GM11168 (cell line): ENCODE results near the gene CCDC178.

Source experiments
- in situ Hi-C: fragments of 300-500 bp; cut with MboI; formaldehyde crosslinking; loops from one replicate; pipeline ENCODE4 v1.12.0; 2022; ENCODE audit warnings: low sequenced_read_pairs; ENCODE audit not compliant: unreplicated experiment

CCDC178 gene

DNA sequence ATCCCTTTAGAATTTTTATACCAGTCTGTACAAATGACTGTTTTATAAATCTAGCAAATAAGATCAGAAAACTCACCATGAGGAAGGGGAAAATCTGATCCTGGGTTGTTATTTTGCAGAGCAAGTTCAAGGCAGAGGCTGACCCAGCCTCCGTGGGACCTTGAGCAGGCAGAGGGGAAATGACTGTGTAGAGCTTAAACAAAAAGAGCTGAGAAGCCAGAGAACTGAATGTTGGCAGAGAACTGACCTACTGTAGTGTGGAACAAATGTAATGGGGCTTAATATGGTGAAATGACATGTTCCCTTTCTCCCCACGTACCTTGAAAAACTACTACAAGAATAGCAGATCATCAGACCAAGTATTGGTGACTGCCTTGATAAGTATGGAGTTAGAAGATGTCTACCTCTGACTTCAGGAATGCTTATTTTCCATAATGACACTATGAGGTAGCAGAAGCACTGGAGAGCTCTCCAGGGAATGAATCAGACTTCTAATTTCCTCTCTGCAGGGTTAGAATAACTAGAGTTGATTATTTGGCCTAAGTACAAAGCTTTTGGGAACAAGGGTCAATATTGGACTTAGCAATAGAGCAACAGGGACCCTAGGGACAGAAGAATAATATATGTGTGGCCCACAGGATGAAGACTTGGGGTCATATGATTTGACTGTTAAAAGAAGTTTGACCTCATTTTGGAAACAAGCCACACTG is 304.4 kb downstream of the CCDC178 start:
- in situ Hi-C loops = no loop called here

DNA sequence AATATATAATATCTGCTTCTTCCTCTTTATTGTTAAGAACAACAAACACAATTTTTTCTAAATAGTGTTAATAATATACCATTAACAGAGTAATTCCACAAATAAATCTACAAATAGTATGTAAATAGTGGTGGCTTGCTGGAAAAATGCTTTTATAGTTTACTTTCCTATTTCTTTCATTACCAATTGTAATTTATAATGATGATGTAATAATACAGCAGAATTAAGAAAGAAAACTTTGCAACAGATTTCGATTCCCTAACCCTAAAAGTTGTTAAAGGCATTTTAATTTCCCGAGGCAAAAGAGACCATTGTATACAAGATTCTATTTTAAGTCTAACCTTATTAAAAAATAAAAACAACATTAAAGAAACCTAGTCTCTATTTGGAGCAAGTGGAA is 307.9 kb downstream of the CCDC178 start:
- in situ Hi-C loops = no loop called here

DNA sequence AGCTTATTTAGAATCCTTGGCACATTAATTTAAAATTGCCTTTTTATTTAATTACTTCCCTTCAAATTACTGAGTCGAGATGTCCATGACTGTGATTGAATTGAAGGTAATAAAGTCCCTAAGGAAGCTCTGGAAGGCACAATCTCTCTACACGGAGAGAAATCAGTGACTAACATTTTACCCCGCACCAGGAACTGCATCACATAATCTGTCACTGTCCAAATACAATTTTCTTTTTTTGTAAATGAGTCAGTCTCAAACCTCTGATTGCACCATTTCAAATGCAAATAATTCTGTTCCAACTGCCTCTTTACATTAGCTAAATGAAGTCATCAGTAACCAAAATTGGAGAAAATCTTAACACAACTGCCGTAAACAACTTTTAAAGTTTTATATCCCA is 311.9 kb downstream of the CCDC178 start:
- in situ Hi-C loops = no loop called here

DNA sequence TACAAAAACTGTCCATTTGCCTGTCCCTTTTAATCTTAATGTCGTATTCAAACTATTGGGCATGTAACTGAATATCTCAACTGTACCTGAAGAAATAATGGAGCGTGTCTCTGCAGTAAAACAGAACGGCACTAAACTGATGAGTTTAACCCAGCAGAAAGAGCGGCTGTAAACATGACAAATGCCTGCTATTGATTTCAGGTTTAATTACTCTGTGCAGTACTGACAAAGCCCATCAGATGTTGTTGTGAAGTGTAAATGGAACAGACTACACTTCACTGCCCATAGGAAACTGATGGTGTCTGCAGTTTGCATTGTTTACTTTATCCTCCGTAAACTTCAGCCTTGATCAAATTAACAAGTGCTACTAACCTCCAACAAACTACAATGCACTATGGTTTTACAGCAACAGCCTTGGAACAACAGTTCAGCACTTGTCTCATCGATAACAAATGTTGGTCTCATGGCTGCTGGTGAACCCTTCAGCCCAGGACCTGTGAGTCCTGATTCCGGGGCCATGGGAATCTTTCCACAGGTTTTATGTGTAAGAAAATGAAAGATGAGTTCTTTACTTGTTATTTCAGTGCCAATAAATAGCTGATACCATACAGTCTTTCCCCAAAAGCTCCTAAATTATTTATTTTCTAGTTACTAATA is 316.5 kb downstream of the CCDC178 start:
- in situ Hi-C loops = no loop called here

DNA sequence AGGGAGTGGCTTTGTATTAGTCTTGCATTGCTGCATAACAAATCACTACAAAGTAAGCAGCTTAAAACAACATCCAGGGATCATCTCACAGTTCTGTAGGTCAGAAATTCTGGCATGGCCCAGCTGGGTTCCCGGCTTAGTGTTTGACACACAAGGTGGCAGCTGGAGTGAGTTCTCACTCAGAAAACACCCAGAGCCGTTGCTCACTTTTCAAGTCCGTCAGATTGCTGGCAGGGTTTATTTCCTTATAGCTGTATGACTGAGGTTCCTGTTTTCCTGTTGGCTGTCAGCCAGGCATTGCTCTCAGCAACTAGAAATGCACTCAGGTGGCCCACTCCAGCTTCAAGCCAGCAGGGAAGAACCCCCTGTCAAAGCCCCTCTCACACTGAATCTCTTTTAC is 324.1 kb downstream of the CCDC178 start:
- in situ Hi-C loops = no loop called here

DNA sequence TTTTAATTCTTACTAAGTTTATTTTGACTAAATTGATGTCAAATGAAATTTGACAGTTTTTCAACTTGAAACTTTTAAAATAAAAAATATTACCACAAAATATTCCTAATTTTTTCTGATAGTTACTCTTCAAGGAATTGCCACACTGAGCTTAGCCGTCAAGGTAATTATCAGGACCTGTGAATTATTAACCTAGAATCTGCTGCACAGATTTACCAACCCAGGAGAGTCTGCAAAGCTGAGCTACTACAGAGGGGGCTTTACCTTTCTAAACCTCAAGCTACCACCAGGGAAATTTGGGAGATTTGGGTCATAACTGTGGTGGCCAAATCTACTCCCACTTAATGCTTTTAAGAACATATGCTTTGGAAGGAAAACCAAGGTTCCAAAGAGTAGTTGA is 324.6 kb downstream of the CCDC178 start:
- in situ Hi-C loops = no loop called here

DNA sequence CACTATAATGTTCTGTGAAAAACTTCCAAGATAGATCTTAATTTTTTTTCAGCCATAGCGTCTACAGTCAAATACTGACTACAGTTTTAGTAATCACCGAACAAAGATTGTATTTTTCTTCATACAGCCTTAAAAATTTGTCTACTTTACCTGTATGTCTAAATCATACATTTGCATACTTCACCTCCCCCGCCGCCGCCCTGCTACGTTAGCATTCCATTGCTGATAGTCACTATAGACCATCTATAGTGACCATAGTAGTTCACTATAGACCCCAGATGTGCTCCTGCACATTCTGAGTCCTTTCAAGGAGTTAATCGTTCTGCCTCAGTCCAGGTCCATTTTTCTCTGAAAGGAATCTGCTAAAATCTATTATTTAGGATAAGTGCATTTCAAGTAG is 325.0 kb downstream of the CCDC178 start:
- in situ Hi-C loops = no loop called here

DNA sequence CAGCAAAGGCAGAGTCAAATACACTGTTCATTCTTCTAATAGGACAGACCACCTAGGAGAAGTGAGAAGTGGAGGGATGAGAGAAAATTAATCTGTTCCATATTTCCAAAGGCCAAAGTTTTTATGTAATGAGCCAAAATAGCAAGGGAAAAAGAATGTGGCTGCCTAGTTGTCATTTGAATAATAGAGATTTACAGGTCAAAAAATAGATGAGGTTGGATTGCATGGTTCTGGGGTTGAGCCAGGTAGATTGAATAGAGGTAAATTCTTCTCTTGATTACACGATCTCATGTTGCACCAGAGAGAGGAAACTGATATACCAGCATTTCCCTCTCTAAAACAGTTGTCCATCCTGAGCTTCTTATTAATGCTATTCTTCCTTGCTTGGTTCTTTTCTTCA is 325.8 kb downstream of the CCDC178 start:
- in situ Hi-C loops = no loop called here

DNA sequence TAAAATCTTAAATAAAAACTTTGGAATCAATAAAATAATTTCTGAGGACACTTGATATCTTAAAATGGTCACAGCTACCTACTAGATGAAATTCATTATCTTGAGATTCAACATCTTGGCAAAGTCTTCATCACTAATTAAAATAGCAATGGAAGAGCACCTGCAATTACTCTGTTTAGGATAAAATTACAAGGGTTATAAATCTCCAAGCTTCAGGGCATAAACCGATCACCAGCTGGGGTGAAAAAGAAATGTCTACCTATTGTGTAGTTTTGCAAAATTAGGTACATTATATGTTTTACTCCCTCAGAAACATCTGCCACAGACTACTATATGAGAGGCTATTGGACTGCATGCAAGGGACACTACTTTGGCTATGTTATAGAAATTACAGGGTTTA is 327.1 kb downstream of the CCDC178 start:
- in situ Hi-C loops = no loop called here

DNA sequence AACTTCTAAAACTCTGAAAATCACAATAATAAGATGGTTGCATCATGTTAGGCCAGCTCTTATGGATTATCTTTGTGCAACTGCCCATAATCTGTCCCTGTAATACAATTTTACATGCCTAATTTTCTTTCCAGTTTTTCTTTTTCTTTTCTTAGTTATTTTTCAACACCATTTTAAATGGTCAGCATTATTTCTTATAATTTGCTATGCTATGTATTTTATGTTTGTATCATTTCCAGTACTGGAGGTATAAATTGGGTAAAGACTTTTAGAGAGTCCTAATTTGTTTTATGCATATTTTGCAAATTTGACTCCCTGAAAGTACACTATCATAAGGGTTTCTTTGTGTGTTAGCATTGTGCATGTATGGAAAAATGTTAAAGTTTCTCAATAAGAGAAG is 333.0 kb downstream of the CCDC178 start:
- in situ Hi-C loops = no loop called here

DNA sequence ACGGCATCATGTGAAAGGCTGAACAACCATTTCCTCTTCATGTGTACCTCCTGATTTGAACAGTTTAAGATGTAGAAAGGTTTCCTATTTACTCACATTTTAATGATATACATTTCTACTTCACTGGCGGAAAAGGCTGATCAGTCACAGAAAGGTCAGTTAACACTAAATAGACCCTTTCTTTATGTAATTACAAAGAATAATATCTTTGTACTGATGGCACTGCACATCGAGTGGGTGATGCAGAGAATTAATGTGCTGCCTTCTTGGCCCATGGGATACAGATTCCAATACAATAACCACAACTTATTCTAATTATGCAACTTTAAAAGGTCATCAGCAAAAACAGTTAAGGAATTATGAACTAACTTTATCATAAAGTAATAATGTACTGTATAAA is 339.2 kb downstream of the CCDC178 start:
- in situ Hi-C loops = no loop called here

DNA sequence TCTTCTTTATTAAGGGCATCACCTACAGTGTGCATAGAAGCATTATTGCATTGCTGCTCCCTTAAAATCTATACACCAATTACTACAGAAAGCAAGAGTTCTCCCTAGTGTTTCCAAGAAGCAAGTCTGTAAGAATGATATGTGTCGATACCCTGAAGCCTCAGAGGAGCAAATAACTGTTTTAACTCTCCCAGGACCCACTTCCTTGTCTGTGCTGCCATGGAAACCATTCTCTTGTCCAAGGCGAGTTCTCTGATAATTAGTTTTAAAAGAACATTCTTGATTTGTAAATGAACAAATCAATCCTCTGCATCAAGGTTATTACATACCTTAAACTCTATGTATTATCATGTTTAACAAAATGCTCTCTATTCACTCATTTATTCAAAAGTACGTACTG is 340.9 kb downstream of the CCDC178 start:
- in situ Hi-C loops = no loop called here

DNA sequence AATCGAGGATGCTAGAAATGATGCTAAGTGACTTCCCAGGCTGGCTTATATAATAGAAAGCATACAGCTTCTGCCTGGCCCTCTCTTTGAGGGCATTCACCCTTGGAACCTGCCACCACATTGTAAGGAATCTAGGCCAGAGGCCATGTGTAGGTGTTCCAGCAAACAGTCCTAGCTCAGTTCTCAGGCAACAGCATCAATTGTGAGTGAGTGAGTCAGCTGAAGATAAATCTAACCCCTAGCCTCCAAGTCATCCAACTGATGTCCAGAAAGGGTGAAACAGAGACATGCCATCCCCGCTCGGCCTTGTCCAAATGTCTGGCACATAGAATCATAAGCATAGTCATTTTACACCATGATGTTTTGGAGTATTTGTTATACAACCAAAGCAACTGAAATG is 343.4 kb downstream of the CCDC178 start:
- in situ Hi-C loops = no loop called here

DNA sequence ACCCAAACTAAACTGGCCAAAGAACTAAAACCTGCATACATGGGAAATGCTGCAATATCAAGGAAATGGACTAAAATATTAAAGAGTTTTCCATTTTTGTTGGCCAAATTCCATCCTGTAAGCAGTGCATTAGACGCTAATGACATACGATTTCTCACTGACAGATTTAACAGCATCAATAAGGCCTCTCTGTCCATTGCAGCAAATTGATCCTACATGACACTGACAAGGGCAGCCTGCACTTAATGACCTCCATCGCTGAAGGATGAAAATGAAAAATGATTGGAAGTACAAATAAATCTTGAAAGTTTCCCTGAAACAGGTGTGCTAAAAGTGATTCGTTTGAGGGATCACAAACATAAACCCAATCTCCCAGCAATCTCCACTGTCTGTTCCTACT is 350.1 kb downstream of the CCDC178 start:
- in situ Hi-C loops = no loop called here

DNA sequence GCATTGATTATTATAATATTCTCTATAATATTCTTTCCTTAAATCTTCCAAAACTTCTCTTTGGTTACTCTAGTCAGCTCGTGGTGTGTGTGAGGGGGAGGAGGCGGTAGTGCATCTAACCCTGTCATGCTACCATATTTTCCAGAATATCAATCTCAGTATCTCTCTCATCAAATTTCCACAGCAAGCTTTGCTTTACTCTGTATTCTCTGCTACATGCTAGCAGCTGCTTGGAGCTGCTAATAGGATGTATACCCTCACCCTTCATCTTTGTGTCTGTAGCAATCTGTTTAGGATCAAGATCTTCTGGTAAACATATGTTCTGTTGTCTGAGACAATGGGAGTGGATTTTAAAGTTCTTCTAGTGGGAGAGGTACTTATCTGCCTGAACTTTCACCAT is 363.9 kb downstream of the CCDC178 start:
- in situ Hi-C loops = no loop called here

DNA sequence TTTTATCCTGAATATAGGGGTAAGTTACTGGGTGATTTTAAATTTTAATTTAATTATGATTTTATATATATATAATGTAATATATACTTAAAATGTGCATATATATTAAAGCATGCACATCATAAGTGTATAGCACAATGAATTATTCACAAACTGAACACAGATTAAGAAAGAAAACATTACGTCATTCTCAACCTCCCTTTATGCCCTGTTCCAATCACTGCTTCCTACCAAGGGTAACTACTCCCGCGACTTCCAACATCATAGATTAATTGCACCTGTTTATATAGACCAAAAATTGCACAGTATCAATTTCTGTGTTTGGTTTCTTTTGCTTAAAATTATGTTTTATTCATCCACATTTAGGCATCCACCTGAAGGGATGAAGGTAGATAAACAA is 366.4 kb downstream of the CCDC178 start:
- in situ Hi-C loops = no loop called here

DNA sequence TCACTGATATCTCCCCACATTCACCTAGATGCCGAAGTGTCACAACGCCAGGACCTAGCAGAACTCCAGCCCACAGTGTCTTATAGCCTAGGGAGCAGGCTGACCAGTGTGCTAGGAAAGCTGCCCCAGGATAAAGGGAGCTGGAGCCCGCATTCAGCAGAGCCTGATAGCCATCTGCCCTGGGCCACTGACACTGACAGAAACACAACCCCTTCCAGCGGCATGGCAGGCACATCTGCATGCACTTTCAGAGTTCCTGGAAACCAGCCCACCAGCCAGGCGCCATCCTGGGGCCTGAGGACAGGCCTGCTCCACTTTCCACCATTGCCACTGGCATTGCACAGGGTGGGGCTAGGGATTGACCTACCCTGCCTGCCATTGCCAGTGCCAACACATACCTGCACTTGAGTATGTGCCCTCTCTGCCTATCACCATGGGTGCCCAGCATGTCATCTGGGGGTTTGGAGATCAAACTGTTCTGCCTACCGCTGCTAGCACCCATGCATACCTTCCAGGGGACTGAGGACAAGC is 377.6 kb downstream of the CCDC178 start:
- in situ Hi-C loops = no loop called here

DNA sequence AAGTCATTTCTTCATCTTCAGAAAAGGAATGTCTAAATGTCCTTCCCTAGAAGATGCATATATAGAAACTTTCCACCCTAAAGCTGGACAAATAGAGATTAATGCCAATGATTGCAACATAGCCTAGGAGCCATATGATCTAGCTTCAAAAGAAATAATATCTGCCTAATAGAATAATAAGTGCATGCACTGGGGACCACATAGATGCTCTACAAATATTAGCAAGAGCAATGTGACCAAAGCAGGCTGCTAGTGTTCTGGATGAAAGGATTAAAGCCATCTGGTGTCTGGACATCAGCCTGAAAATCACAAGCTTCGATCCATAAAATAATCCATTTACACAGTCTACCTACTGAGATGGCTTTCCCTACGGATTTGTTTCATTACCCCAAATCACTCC is 387.6 kb downstream of the CCDC178 start:
- in situ Hi-C loops = no loop called here

DNA sequence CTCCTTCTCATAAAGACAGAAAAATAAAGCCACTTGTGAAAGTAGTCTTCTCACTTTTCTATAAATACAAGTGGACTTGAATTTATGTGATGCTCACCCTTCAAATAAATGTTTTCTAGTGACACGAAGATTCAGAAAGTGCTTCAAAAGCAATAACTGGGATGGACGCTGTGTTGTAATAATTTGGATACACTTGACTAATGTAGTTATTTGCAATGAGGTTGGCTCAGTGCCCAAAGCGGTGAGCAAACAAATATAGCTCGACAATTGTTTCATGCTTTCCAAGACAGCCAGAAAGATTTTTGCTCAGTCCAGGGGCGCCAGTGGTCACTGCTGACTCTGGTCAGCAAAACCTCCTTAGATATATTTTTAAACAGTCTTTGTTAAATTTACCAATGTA is 389.1 kb downstream of the CCDC178 start:
- in situ Hi-C loops = no loop called here

DNA sequence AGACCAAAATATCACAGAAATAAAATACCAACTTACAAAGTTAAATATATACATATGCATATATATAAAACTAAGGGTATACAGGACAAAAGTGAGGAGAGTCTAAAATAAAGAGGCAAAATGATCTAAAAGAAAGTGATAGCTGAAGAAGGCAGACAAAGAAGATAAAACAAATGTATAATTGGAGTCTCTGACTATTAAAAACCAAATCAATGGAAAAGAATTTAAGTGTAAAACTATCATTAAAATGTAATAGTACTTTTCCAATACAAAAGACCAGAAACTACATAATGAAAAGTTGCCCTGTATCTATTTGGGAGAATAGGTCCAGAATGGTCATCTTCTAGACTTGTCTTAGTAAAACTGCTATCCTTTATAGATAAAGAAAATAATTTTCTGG is 400.3 kb downstream of the CCDC178 start:
- in situ Hi-C loops = no loop called here

DNA sequence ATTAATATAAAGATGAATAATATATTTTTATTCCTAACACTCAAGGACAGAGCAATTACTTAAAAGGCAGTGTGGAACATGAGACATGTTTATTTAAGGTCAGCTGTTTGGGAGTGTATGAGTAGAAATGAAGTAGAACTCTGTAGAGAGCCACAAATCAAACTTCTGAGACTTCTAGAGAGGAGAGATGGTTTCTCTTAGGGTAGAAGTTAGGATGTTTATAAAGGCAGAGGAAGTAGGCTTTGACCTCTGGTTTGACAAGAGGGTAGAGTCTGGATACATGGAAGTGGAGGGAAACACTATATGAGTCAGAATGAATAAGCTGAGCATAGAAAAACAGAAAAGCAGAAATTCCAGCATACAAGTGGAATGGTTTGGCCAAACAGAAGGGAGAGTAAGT is 405.6 kb downstream of the CCDC178 start:
- in situ Hi-C loops = no loop called here

DNA sequence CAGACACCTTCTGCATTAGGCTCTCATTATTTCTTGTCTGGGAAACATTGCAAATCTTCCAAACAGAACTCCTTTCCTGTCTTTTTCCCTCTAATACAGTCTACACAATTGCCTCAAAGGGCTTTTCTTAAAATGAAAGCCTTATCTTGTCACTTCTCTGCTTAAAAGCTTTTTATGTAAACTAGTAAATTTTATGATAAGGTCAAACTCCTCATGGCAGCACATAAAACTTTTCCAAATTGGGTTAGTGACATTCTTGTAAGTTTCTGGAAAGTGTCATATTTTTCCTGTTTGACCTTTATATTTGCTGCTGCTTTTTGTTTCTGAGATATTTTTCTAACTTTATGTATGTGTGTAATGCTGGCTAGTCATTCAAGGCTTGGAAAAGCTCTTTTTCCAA is 406.3 kb downstream of the CCDC178 start:
- in situ Hi-C loops = no loop called here
